NK-92 (cell line): ENCODE data around the gene PTCH2.

ENCODE experiments used
- DNase-seq: peaks from one replicate; lab custom pipeline; 2025; ENCODE audit not compliant: unreplicated experiment; lab: John Stamatoyannopoulos, UW

PTCH2 gene

GRCh38 chr1:44842862-44843655 is at the start of gene PTCH2:
Gene PTCH2, minus strand, starts transcription at chr1:44843253. Its CDS starts 321 bp downstream, at chr1:44842932.
- DNase-seq: no peak

DNA sequence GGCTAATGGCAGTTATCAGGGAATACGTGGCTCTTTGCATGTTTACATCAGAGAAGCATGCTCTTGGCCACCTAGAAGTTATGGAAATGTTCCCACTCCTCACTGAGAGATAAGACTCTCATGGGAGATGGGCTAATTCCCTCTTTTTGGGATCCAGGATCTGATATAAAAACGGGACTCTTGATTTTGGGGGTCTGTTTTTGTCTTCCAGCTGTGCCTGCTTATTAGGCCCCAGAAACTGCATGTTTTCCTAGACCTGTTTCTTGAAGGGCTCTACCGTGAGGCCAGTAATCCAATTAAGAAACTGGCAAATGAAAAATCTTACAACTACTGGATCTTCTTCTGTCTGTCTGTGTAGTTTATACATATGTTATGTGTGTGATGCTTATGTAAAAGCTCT is 47.0 kb upstream of the PTCH2 start:
- no peak for DNase-seq

DNA sequence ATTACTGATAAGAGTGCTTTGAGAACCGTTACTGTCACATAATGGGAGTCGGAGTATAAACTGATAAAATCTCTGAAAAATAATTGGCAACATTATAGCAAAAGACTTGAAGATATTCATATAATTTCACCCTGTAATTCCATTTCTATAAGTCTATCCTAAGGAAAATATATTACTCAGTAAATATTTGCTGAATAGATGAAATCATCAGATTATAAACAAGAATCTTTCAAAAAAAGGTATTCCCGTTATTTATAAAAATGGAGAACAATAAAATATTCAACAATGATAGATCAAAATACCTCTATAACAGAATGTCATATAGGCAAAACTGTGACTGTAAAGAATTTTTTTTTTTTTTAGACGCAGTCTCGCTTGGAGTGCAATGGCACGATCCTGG is 42.4 kb upstream of the PTCH2 start:
- no peak for DNase-seq

GRCh38 chr1:44884746-44885145 is 41.7 kb upstream of the PTCH2 start:
- no peak for DNase-seq

DNA sequence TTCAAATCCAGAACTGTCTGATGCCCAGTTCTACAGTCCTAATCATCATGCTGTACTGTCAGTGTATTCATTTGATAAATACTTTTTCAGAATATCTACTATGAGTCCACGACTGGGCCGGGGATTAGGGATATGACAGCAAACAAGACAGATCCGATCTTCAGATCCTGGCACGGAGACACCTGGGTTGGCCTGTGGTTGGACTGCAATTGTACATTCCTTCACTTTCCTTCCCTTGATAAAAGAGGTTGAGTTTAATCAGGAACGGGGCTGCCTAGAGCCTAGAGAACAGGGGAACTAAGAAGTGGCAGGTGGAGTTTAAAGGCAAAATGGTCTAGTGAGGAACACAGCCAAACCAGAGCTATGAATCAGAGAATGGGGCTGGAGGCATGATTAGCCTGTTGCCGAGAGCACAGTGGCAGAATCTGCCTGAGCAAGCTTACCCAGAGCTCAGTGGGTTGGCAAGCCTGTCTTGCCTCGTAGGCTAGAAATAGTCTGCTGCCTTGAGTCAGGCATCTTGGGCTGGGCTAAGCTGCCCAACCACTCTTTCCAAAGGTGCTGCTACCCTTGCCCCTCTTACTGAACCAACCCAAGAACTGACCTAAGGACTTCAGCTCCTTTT is 38.1 kb upstream of the PTCH2 start:
- DNase-seq: no peak

DNA sequence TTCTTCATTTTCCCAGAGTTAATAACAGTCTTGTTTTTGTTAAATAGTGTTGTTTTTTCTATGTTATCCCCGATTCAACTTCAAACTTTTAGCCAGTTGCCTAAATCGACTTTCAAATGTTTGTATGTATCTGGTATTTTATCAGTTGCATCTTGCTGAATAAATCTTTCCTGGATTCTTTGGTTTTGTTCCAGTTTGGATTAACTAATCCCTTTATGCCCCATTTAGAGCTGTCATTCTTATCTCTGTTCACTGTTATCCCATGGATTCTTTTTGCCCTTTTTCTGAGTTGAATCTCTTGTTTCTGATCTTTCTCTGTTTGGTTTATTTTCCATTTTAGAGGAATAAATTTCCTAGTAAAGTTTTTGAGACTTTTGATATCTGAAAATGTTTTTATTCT is 31.1 kb upstream of the PTCH2 start:
- DNase-seq: no peak

- no peak for DNase-seq
These were observed 27.0 kb upstream of the PTCH2 start for GRCh38 chr1:44870096-44870495.

DNA sequence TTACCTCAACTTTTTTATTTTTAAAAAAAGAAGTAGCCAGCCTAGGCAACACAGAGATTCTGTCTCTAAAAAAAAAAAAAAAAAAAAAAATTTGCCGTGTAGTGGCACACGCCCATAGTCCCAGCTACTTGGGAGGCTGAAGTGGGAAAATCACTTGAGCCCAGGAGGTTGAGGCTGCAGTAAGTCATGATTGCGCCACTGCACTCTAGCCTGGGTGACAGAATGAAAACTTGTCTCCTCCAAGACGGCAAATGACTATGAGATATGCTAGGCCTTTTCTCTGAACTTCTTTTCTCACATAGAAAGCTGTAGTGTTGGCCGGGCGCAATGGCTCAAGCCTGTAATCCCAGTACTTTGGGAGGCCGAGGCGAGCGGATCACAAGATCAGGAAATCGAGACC is 24.7 kb upstream of the PTCH2 start:
- DNase-seq: no peak

- DNase-seq: no peak
These were observed 19.9 kb upstream of the PTCH2 start for GRCh38 chr1:44862829-44863401.

GRCh38 chr1:44860891-44861425 is 17.9 kb upstream of the PTCH2 start:
- no peak for DNase-seq

- DNase-seq: no peak
These were observed 17.3 kb upstream of the PTCH2 start for GRCh38 chr1:44860331-44860730.

GRCh38 chr1:44857446-44857845 is 14.4 kb upstream of the PTCH2 start:
- DNase-seq: no peak

GRCh38 chr1:44855742-44856141 is 12.7 kb upstream of the PTCH2 start:
- DNase-seq: no peak

GRCh38 chr1:44854970-44855369 is 11.9 kb upstream of the PTCH2 start:
- DNase-seq: no peak

GRCh38 chr1:44853201-44853600 is 10.1 kb upstream of the PTCH2 start:
- no peak for DNase-seq

DNA sequence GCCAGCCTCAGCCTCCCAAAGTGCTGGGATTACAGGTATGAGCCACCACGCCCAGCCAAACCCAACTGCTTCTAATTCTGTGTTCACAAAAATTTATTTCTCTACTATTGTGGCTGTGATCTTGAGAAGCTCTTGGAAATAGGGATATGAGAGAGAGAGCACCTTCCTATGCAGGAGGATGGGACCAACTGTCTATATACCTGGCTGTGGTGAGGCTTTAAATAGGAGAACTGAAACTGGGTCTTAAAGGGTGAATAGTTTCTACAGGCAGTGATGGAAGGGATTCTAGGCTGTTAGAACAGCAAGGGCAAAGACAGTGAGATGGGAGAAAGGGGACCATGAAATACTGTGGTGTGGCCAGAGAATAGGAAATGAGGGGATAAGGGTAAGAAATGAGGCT is 8.3 kb upstream of the PTCH2 start:
- DNase-seq: no peak

DNA sequence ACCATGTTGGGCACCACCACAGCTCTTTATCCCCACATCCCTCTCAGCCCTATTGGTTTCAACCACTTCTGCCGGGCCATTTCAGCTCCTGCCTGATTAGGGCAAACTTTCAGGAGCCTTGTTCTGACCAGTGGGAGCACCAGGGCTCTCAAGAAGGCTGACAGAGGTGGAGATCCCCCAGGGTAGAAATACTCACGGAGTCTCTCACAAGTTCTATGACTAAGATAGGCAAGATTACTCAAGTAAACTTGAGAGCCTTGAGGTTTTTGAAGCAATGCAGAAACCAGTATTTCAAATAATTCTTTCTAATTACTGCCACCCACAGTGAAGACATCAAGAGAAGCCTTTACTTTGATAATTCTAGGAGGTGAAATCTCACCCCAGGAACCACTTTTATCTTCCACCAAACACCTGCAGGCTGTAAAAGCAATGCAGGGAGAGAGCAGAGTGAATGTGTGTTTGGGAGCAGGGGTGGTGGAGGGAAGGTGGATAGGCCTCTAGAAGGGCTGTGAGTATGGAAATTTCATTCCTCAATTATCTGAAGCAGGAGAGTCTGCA is 6.6 kb upstream of the PTCH2 start:
- DNase-seq: no peak

GRCh38 chr1:44848456-44849181 is 5.6 kb upstream of the PTCH2 start:
- DNase-seq: no peak

DNA sequence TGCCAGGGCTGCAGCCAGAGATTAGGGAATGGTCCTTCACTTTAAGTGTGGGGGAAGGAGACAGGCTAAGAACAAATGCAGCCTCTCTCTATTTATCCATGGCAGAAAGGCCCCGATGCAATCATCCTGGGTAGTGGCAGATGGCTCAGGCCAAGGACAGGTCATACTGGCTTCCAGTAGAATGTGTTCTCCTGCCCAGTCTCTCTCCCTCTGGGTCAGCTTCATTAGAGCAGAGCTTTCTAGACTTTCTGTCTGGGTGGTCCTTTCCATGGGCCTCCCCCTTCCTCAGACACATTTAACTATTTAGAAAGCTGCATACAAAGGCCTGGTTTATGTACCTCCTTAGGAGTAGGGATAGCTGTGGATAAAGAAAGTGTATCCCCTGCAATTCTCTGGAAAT is 4.8 kb upstream of the PTCH2 start:
- DNase-seq: no peak

GRCh38 chr1:44846985-44847384 is 3.9 kb upstream of the PTCH2 start:
- DNase-seq: no peak

- no peak for DNase-seq
These were observed 579 bp downstream of the PTCH2 start for GRCh38 chr1:44842486-44842861.
